Measurements from ENCODE around the gene MPV17. TPM values are rescaled to one million over a fixed set of nuclear protein-coding genes. Genes with fewer than 3 reads are reported as not detected.

The MPV17 gene
- total and polyA plus RNA-seq, 2 of the 13 experiments (the other 11 are each of a cell fraction or from before 2014, with no cell fraction given), result 48.9 to 129 TPM

DNA sequence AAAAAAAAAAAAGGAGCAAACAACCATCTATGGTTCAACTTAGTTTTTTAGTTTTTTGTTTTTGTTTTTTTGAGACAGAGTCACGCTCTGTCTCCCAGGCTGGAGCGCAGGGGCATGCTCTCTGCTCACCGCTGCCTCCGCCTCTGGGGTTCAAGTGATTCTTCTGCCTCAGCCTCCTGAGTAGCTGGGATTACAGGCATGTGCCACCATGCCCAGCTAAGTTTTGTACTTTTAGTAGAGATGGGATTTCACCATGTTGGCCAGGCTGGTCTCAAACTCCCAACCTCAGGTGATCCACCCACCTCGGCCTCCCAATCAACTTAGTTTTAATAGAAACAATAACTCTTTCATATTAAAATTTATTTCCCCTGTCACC, 30.5 kb upstream of the MPV17 start (continued):
- TF ChIP-seq ZNF350 (CRISPR knock-in tag; IDR thresholded peaks at IDR 0.05; ENCODE audit: borderline replicate concordance, low read depth), result 0 out of 2 replicates have a peak, but pooled peaks have one; percentile 30
- 0 out of 2 replicates have a peak, but pooled peaks have one; percentile 63 for TF ChIP-seq WIZ (CRISPR knock-in tag; IDR thresholded peaks at IDR 0.05)
- peak; percentile 25; the same call in 1 of the 2 replicates for TF ChIP-seq ZNF430 (CRISPR knock-in tag; IDR thresholded peaks at IDR 0.05)
- TF ChIP-seq, protein P1, sequence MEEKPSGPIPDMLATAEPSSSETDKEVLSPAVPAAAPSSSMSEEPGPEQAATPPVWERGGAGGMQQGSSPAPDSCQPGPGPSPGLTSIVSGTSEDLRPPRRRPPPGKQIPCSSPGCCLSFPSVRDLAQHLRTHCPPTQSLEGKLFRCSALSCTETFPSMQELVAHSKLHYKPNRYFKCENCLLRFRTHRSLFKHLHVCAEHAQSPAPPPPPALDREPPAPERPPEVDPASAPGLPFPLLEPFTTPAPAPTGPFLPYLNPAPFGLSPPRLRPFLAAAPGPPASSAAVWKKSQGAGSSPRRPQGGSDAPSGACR (CRISPR knock-in tag; IDR thresholded peaks at IDR 0.05), result peak; percentile 45; the same call in 1 of the 2 replicates
- TF ChIP-seq ZEB1 (IDR thresholded peaks at IDR 0.05; ENCODE audit: insufficient replicate concordance, low read depth), result peak; percentile 11
- TF ChIP-seq RCOR2 (CRISPR knock-in tag; IDR thresholded peaks at IDR 0.05), result 0 out of 2 replicates have a peak, but pooled peaks have one; percentile 10
- TF ChIP-seq TP53 (CRISPR knock-in tag; conservative IDR thresholded peaks at IDR 0.05), result 0 out of 2 replicates have a peak, but pooled peaks have one; percentile 7
- 0 out of 2 replicates have a peak, but pooled peaks have one; percentile 27 for TF ChIP-seq FOXC1 (CRISPR knock-in tag; IDR thresholded peaks at IDR 0.05; ENCODE audit: borderline replicate concordance)
- TF ChIP-seq MYC (CRISPR knock-in tag; IDR thresholded peaks at IDR 0.05; ENCODE audit: borderline replicate concordance), result peak; percentile 47; the same call in 1 of the 2 replicates
- TF ChIP-seq KDM2A (CRISPR knock-in tag; IDR thresholded peaks at IDR 0.05; ENCODE audit: borderline replicate concordance, low read depth), result peak; percentile 9; the same call in 1 of the 2 replicates
- TF ChIP-seq NFKB2 (CRISPR knock-in tag; IDR thresholded peaks at IDR 0.05; ENCODE audit: borderline replicate concordance), result peak; percentile 60; the same call in 1 of the 2 replicates
- TF ChIP-seq ZNF567 (CRISPR knock-in tag; IDR thresholded peaks at IDR 0.05; ENCODE audit: borderline replicate concordance), result 0 out of 2 replicates have a peak, but pooled peaks have one; percentile 31

Data from HepG2 (cell line).